H1 (cell line): ENCODE results near the gene ZSCAN20. TPM values are rescaled to one million over a fixed set of nuclear protein-coding genes. Genes with fewer than 3 reads are reported as not detected.

Experiments
- POLR2AphosphoS5 ChIP-seq: IDR thresholded peaks from 2 replicates; pipeline ENCODE4 v1.6.1; 2011; ENCODE audit warnings: low read depth, low read length
- POU5F1 ChIP-seq: IDR thresholded peaks from 2 replicates; pipeline ENCODE4 v1.6.1; 2011; ENCODE audit warnings: low read depth, mild to moderate bottlenecking, low read length, moderate library complexity
- polyA plus RNA-seq, 7 experiments: library from polyadenylated mRNA; depleted of rRNA in 3 of 7; stranded (reverse) in 5 of 7; unstranded in 2 of 7; fragments of >200 nt in 5 of 7; fragments of 200-250 nt in 2 of 7; gene quantifications; 1 replicate in 5 of 7; 2 replicates in 1 of 7; 4 replicates in 1 of 7; pipeline versions ENCODE4 v1.2.1 to v1.2.3, GENCODE V29; 2011 to 2013; ENCODE audit warnings: missing spikeins in 2 of 7, mixed read lengths in 2 of 7
- total RNA-seq: library from RNA; stranded (reverse); fragmentation: NEBNext Ultra II Directional; extraction: Animal tissue kit (Norgen Biotek cat#: 25700); gene quantifications from 2 replicates; pipeline ENCODE4 v1.2.1, GENCODE V29; 2021
- TF ChIP-seq, protein P1 (sequence below): IDR thresholded peaks from 2 replicates; pipeline ENCODE4 v1.6.1; 2011; ENCODE audit warnings: low read length, improper control_type of control experiment
- TF ChIP-seq, protein P2 (sequence below): IDR thresholded peaks from 2 replicates; pipeline ENCODE4 v1.6.1; 2012; ENCODE audit warnings: low read length, inconsistent platforms

The ZSCAN20 gene
- total and polyA plus RNA-seq, 2 of the 8 experiments (the other 6 are each of a cell fraction or from before 2014, with no cell fraction given): 0.70 to 3.4 TPM

DNA sequence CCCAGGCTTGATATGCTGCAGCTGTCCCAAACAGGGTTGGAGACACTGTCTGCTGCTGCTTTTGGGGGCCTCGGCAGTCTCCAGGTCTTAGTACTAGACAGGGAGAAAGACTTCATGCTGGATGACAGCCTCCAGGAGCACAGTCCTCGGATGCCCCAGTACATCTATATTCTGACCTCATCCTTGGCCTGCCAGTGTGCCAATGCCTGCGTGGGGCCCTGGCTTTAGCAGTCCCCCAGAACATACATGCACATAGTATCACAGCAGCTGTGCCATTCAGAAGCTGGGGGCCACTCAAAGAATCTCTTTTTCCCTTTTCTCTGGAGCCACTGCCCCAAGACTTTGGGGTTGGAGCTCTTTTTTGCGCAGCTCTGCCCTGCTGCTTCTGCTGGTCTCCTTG is 4.4 kb upstream of the ZSCAN20 start (continued):
- TF ChIP-seq, protein P1, sequence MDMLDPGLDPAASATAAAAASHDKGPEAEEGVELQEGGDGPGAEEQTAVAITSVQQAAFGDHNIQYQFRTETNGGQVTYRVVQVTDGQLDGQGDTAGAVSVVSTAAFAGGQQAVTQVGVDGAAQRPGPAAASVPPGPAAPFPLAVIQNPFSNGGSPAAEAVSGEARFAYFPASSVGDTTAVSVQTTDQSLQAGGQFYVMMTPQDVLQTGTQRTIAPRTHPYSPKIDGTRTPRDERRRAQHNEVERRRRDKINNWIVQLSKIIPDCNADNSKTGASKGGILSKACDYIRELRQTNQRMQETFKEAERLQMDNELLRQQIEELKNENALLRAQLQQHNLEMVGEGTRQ: no peak
- no peak for TF ChIP-seq POLR2AphosphoS5
- TF ChIP-seq POU5F1: no peak
- TF ChIP-seq, protein P2, sequence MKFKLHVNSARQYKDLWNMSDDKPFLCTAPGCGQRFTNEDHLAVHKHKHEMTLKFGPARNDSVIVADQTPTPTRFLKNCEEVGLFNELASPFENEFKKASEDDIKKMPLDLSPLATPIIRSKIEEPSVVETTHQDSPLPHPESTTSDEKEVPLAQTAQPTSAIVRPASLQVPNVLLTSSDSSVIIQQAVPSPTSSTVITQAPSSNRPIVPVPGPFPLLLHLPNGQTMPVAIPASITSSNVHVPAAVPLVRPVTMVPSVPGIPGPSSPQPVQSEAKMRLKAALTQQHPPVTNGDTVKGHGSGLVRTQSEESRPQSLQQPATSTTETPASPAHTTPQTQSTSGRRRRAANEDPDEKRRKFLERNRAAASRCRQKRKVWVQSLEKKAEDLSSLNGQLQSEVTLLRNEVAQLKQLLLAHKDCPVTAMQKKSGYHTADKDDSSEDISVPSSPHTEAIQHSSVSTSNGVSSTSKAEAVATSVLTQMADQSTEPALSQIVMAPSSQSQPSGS: no peak
